ENCODE data around the gene MTMR10.

- TF ChIP-seq CTCF (IDR thresholded peaks at IDR 0.05): no peak
- no peak for TF ChIP-seq POLR2A (IDR thresholded peaks at IDR 0.05)
These were observed 89.5 kb downstream of the MTMR10 start for GRCh38 chr15:30901889-30902288.
